ENCODE measurements around the gene DNER.
"Not testable (repeated sequence)": the region's sequence is repeated elsewhere in the genome, so short reads cannot be mapped to it uniquely, and the experiment has no call there.

DNER gene

GRCh38 chr2:229622495-229623355 lies 91.6 kb downstream of the DNER start:
- DNase-seq (ENCODE audit: extremely low read depth in 1 of 2, low read depth in 1 of 2): no peak

DNA sequence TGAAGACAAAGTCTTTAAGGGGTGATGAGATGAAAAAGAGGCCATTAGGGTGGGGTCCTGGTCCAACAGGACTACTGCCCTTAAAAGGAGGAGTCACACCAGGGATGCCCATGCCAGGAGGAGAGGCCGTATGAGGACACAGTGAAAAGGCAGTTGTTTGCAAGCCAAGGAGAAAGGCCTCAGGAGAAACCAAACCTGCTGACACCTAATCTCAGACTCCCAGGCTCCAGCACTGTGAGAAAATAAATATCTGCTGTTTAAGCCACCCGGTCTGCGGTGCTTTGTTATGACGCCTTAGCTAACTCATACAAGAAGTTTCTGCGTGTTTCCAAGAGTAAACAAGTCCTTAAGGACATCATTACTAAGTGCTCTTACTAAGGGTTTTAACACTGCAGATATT lies 93.6 kb downstream of the DNER start:
- no peak for DNase-seq (ENCODE audit: extremely low read depth in 1 of 2, low read depth in 1 of 2)

- DNase-seq (ENCODE audit: extremely low read depth in 1 of 2, low read depth in 1 of 2): no peak
Observed at GRCh38 chr2:229620289-229620688, 94.1 kb downstream of the DNER start.

- no peak for DNase-seq (ENCODE audit: extremely low read depth in 1 of 2, low read depth in 1 of 2)
Observed at GRCh38 chr2:229616433-229616832, 97.9 kb downstream of the DNER start.

GRCh38 chr2:229614021-229614420 lies 100.3 kb downstream of the DNER start:
- not testable (repeated sequence) for DNase-seq (ENCODE audit: extremely low read depth in 1 of 2, low read depth in 1 of 2)

- no peak for DNase-seq (ENCODE audit: extremely low read depth in 1 of 2, low read depth in 1 of 2)
Observed at GRCh38 chr2:229612384-229612971, 101.9 kb downstream of the DNER start.

DNA sequence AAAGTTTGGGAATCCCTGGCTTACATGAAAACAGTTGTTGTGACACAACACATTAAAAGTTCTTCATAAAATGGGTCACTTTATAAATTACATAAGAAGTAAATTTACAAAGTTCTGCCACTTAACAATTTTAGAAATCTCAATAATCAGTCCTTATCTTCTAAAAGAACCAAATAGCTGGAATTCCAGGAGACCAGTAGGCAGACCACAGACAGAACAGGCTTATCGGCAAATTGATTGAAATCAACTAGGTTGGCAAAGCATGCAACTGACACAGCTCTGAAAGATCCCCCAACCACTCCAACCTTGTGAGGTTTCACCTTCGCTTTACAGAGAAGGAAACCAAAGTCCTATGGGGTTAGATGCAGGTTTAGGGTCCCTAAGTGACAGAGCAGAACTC lies 103.0 kb downstream of the DNER start:
- DNase-seq (ENCODE audit: extremely low read depth in 1 of 2, low read depth in 1 of 2): no peak

- DNase-seq (ENCODE audit: extremely low read depth in 1 of 2, low read depth in 1 of 2): no peak
Observed at GRCh38 chr2:229610872-229611271, 103.5 kb downstream of the DNER start.

DNA sequence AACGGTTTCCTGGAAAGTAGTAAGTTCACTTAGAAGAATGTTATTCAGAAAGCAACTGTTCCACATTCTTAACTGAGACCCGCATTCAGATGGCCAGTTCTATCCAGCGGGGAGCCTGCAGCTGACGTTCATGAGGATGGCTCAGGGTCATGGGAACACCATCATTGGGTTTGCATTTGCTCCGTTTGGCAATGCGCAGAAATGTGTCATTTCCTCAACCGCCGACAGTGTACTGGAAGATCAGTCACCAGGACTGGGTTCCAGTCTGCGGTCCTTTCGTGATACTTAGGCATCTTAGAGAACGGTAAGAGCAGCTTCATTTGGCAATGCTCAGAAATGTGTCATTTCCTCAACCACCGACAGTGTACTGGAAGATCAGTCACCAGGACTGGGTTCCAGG lies 104.0 kb downstream of the DNER start:
- no peak for DNase-seq (ENCODE audit: extremely low read depth in 1 of 2, low read depth in 1 of 2)

DNA sequence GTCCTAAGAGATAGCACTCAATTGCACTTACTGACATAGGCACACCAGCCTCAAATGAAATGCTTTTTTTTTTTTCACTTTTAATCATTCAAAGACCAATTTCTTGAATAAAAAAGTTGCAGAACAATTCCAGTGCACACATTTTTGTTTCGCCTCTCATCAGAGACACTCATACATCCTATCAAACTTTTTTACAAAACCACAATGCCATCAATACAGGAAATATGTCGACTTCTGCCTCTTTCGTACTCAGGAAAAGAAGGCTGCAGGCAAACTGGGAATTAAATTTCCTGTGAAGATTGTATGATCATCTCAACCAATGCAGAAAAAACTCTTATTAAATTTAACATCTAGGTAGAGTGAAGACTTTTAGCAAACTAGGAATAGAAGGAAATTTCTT lies 112.4 kb downstream of the DNER start:
- no peak for DNase-seq (ENCODE audit: extremely low read depth in 1 of 2, low read depth in 1 of 2)

- DNase-seq (ENCODE audit: extremely low read depth in 1 of 2, low read depth in 1 of 2): no peak
Observed at GRCh38 chr2:229601396-229601795, 113.0 kb downstream of the DNER start.

DNA sequence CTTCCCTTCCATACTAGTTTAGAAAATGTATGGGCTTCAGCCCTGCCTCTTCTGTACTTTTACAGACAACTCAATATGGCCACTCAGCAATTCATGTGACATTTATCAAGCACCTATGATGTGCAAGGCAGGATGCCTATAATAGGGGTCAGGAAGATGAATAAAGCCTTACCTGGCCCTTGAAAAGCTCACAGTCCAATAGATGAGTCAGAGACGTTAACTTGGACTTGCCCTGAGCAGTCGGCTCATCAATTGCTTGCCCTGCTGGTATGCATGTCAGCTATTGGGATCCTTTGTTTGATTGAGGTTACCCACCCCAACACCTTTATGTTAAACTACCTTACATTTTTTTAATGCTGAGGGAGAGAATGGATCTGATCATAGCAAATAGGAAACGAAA lies 116.1 kb downstream of the DNER start:
- no peak for DNase-seq (ENCODE audit: extremely low read depth in 1 of 2, low read depth in 1 of 2)

DNA sequence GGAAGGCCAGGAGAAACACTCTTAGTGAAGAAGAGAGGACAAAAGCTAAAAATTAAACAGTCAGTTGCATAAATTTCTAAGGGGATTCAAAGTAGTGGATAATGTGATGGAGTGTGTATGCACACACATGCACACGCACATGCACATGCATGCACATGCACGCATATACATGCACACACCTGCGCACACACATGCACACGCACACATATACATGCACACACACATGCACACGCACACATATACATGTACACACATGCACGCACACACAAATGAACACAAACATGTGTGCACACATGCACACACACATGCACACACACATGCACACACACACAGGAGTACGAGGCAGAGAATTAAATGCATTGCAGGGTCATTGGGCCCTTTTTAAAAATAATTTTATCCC lies 117.6 kb downstream of the DNER start:
- no peak for DNase-seq (ENCODE audit: extremely low read depth in 1 of 2, low read depth in 1 of 2)

GRCh38 chr2:229591611-229592010 lies 122.7 kb downstream of the DNER start:
- no peak for DNase-seq (ENCODE audit: extremely low read depth in 1 of 2, low read depth in 1 of 2)

GRCh38 chr2:229586746-229587705 lies 127.3 kb downstream of the DNER start:
- no peak for DNase-seq (ENCODE audit: extremely low read depth in 1 of 2, low read depth in 1 of 2)

GRCh38 chr2:229586012-229586411 lies 128.3 kb downstream of the DNER start:
- DNase-seq (ENCODE audit: extremely low read depth in 1 of 2, low read depth in 1 of 2): no peak

DNA sequence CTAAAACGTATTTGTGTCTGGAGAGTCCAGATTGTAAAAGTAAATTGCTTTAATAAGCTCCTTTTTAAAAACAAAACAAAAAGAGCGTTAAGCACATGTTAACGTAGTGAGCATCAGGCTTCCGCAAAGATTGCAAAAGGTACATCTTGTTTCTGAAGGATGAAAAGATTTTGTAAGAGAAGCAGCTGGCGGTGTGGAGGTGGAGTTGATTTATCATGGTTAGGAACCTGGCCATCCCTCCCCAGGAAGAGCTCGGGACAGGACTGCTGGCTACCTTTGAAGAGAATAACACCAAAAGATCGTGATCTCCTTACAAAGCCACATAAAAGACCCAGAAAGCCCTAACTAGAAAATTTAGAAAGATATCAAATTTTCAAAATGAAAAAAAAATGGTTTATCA lies 132.2 kb downstream of the DNER start:
- no peak for DNase-seq (ENCODE audit: extremely low read depth in 1 of 2, low read depth in 1 of 2)

DNA sequence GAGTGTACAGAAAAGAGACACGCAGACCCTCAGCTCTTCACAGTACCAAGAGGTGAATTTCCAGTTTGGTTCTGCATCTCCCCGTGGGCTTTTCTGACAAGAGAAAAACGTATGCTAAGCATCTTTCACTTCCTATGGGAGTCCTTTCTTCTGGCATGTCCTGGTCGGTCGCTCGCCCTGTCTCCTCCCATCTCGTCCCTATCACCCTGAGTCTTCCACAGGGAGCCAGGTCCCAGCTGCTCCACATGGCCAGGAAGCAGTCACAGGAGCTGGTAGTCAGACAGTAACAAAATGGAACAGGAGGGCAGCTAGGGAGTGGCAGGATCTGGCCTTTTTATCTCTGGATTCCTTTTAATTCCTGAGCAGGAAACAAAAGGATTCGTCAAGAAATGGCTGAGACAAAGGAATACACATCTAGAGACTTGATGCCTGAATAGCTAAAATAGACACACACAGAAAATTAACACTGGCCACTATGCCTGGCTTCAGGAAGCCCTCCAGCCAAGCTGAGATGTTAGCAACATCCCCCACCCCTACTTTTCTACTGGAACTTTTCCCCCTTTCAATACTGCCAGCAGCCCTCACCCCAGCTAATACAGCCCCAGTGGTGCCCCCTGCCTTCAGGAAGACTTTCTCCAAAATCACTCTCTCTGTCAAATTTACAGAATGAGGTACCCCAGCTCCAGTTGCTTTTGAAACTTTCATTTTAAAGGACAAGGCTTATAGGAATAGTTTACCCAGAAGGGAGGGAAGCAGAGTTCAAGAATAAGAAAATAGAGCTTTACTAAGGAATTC lies 136.1 kb downstream of the DNER start:
- DNase-seq (ENCODE audit: extremely low read depth in 1 of 2, low read depth in 1 of 2): no peak

DNA sequence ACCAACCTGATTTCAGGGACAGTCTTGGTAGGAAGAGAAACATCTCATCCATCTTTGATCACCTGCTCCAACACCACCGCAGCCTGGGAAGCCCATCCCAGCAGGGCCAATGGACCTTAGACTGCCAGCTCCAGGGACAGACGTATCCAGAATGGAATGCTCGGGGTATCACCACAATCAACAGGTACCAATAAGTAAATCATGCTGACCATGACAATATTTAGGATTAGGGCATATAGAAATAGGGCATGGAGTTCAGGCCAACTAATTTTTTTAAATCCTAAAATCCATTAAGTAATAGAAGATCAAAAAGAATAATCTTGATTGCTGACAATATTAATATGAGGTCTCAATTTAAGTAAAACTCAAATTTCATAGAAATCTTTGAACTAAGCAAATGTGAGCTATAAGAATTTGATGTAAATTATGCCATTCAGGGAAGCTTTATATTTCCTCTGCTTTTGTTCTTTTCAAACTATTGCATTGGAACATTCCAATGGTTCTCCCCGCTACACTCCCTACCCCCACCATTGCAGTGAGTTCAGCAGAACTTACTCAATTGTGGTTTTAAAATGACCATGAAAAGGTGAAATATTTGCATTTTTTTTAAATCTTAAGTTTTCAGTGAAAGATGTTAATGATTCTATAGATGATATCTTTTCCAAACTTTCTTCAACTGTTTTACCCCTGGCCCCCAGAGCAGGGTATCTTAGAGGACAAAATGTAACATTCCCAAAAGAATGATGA lies 138.6 kb downstream of the DNER start:
- no peak for DNase-seq (ENCODE audit: extremely low read depth in 1 of 2, low read depth in 1 of 2)
